GM23338 (cell line): ENCODE data around the gene SETD1A. TPM values are rescaled to one million over a fixed set of nuclear protein-coding genes. Genes with fewer than 3 reads are reported as not detected.

Experiments
- ATAC-seq: fragments of 200-7000 bp; cut with Tn5 transposase; 3 replicates; pipeline ENCODE4 v1.9.1; 2020
- DNase-seq: peaks from one replicate; pipeline ENCODE4 v3.0.0-alpha.2; 2015; ENCODE audit warnings: low spot score
- H2AFZ ChIP-seq: fragments of 200-600 bp; sonication (generic); 2 replicates; pipeline ENCODE4 v1.8.0; 2016; ENCODE audit warnings: antibody characterized with exemption, mild to moderate bottlenecking, moderate library complexity
- H3F3A ChIP-seq: fragments of 200-600 bp; sonication (generic); replicated peaks from 2 replicates; pipeline ENCODE4 v1.8.0; 2017; ENCODE audit warnings: antibody characterized with exemption, mixed run types, low read depth
- H3K27ac ChIP-seq: fragments of 200-600 bp; sonication (generic); 2 replicates; pipeline ENCODE4 v1.6.1; 2016; ENCODE audit warnings: low read depth
- H3K27me3 ChIP-seq: fragments of 200-600 bp; sonication (generic); 2 replicates; pipeline ENCODE4 v1.8.0; 2016; ENCODE audit warnings: mild to moderate bottlenecking, mixed run types, moderate library complexity; ENCODE audit not compliant: insufficient read depth
- H3K36me3 ChIP-seq: fragments of 200-600 bp; sonication (generic); 2 replicates; pipeline ENCODE4 v1.8.0; 2016; ENCODE audit warnings: mild to moderate bottlenecking; ENCODE audit not compliant: insufficient read depth
- H3K4me1 ChIP-seq: fragments of 200-600 bp; sonication (generic); 2 replicates; pipeline ENCODE4 v1.8.0; 2016; ENCODE audit warnings: mild to moderate bottlenecking, moderate library complexity; ENCODE audit not compliant: insufficient read depth
- H3K4me2 ChIP-seq: fragments of 200-600 bp; sonication (generic); 2 replicates; pipeline ENCODE4 v1.7.1; 2017; ENCODE audit warnings: mixed run types
- H3K4me3 ChIP-seq: fragments of 200-600 bp; sonication (generic); 2 replicates; pipeline ENCODE4 v1.6.1; 2016; ENCODE audit warnings: mixed run types
- H3K79me2 ChIP-seq: fragments of 200-600 bp; sonication (generic); replicated peaks from 2 replicates; pipeline ENCODE4 v1.8.0; 2017; ENCODE audit warnings: mild to moderate bottlenecking; ENCODE audit not compliant: insufficient read depth
- H3K9me2 ChIP-seq: fragments of 200-600 bp; sonication (generic); 2 replicates; pipeline ENCODE4 v1.8.0; 2017; ENCODE audit not compliant: insufficient read depth
- H4K20me1 ChIP-seq: fragments of 200-600 bp; sonication (generic); replicated peaks from 2 replicates; pipeline ENCODE4 v1.8.0; 2017; ENCODE audit warnings: mild to moderate bottlenecking; ENCODE audit not compliant: insufficient read depth
- H3K27ac Mint-ChIP-seq: 2 replicates; pipeline ENCODE4 v1.8.0; 2020; ENCODE audit warnings: inconsistent platforms, mild to moderate bottlenecking, moderate library complexity, mixed read lengths
- H3K27me3 Mint-ChIP-seq: 3 replicates; pipeline ENCODE4 v1.8.0; 2022; ENCODE audit warnings: low read depth, mild to moderate bottlenecking, moderate library complexity, mixed read lengths, inconsistent platforms; ENCODE audit not compliant: insufficient read depth, poor library complexity
- H3K36me3 Mint-ChIP-seq: 3 replicates; pipeline ENCODE4 v1.8.0; 2021; ENCODE audit warnings: low read depth, mild to moderate bottlenecking, inconsistent platforms, moderate library complexity, mixed read lengths
- H3K4me1 Mint-ChIP-seq: 3 replicates; pipeline ENCODE4 v1.8.0; 2020; ENCODE audit warnings: mild to moderate bottlenecking, inconsistent platforms, mixed read lengths
- H3K4me3 Mint-ChIP-seq: 3 replicates; pipeline ENCODE4 v1.8.0; 2021; ENCODE audit warnings: moderate library complexity, mild to moderate bottlenecking, inconsistent platforms, mixed read lengths
- H3K9me3 Mint-ChIP-seq: 3 replicates; pipeline ENCODE4 v1.8.0; 2020; ENCODE audit warnings: moderate library complexity, mild to moderate bottlenecking, inconsistent platforms, mixed read lengths
- JUNB ChIP-seq: IDR thresholded peaks from one replicate; pipeline ENCODE4 v1.6.1; 2016; ENCODE audit warnings: antibody characterized with exemption; ENCODE audit not compliant: unreplicated experiment
- NANOG ChIP-seq: IDR thresholded peaks from 2 replicates; pipeline ENCODE4 v1.6.1; 2016; ENCODE audit warnings: antibody characterized with exemption, borderline replicate concordance
- POLR2AphosphoS5 ChIP-seq: IDR thresholded peaks from 2 replicates; pipeline ENCODE4 v1.6.1; 2016; ENCODE audit warnings: antibody characterized with exemption, low read depth
- STAT1 ChIP-seq: IDR thresholded peaks from one replicate; pipeline ENCODE4 v1.6.1; 2016; ENCODE audit warnings: antibody characterized with exemption; ENCODE audit not compliant: unreplicated experiment
- ZNF114 ChIP-seq: fragments of 250-450 bp; sonication (Bioruptor Pico); IDR thresholded peaks from 2 replicates; pipeline ENCODE4 v1.5.0; 2020; ENCODE audit warnings: mild to moderate bottlenecking, moderate library complexity
- polyA plus RNA-seq: library from polyadenylated mRNA; unstranded; fragments of >200 nt; fragmentation: Nextera tagmentation; extraction: Ambion mirVana; gene quantifications from 2 replicates; pipeline ENCODE4 v1.2.1, GENCODE V29; 2016
- total RNA-seq: library from RNA; depleted of rRNA; stranded (reverse); fragments of >200 nt; shearing (Covaris generic); gene quantifications from 2 replicates; pipeline ENCODE4 v1.2.3, GENCODE V29; 2014
- TF ChIP-seq, protein P1 (sequence below), 2 experiments: fragments of 200-600 bp in 1 of 2; sonication (generic) in 1 of 2; conservative IDR thresholded peaks; 2 replicates each; pipeline versions ENCODE4 v1.5.1 to v1.6.1; 2016 to 2017; ENCODE audit warnings: antibody characterized with exemption in 2 of 2, low read depth in 2 of 2, mild to moderate bottlenecking in 2 of 2, moderate library complexity in 1 of 2
- TF ChIP-seq, protein P2 (sequence below): IDR thresholded peaks from 2 replicates; pipeline ENCODE4 v1.6.1; 2016; ENCODE audit warnings: antibody characterized with exemption

SETD1A gene
- total and polyA plus RNA-seq, 2 experiments from 2014 or later, result 10.8 to 21.9 TPM

DNA sequence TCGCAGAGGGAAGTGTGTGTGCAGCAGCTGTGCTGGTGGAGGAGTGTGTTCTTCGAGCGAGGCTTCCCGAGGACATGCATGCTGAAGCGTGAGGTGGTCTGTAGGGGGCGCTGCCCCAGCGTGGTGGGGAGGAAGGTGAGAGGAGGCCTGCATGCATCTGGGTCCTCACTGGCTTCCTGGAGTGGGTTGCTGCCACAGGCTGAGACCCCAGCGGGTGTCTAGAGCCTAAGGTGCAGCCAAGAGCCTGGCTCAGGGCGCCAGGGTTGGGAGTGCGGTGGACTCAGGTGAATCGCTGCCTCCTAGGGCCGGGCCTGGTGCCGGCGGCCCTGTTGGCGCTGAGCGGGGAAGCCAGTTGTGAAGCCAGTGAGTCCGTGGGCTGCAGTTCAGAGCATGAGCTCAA is 19.9 kb downstream of the SETD1A start:
- Histone ChIP-seq H3K27ac (no peak overlapping the region), H4K20me1 (peaks cover 16% of the 10 kb centered on the region), H3K4me2 (no peak overlapping the region), H3K4me3 (no peak overlapping the region), H3K36me3 (peaks cover 15% of the 10 kb centered on the region; the same call in 1 of the 2 replicates), H2AFZ (no peak overlapping the region), H3K79me2 (no peaks in the 10 kb centered on the region), H3F3A (peaks cover 3% of the 10 kb centered on the region; the same call in 1 of the 2 replicates), H3K27me3 (no peaks in the 10 kb centered on the region), H3K4me1 (no peaks in the 10 kb centered on the region), H3K9me2 (no peaks in the 10 kb centered on the region)
- Mint-ChIP-seq H3K9me3 (peaks cover 1% of the 10 kb centered on the region; the same call in 1 of the 3 replicates), H3K36me3 (peaks cover 68% of the 10 kb centered on the region), H3K27me3 (peaks cover 20% of the 10 kb centered on the region), H3K27ac (peak overlapping the region; percentile 71; the same call in 1 of the 2 replicates), H3K4me1 (no peaks in the 10 kb centered on the region), H3K4me3 (no peak overlapping the region)
- peak; percentile 84 for DNase-seq
- TF ChIP-seq, protein P1, sequence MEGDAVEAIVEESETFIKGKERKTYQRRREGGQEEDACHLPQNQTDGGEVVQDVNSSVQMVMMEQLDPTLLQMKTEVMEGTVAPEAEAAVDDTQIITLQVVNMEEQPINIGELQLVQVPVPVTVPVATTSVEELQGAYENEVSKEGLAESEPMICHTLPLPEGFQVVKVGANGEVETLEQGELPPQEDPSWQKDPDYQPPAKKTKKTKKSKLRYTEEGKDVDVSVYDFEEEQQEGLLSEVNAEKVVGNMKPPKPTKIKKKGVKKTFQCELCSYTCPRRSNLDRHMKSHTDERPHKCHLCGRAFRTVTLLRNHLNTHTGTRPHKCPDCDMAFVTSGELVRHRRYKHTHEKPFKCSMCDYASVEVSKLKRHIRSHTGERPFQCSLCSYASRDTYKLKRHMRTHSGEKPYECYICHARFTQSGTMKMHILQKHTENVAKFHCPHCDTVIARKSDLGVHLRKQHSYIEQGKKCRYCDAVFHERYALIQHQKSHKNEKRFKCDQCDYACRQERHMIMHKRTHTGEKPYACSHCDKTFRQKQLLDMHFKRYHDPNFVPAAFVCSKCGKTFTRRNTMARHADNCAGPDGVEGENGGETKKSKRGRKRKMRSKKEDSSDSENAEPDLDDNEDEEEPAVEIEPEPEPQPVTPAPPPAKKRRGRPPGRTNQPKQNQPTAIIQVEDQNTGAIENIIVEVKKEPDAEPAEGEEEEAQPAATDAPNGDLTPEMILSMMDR (conservative IDR thresholded peaks at IDR 0.05; ENCODE audit: low read depth in 2 of 2), result peak; percentile 68 to 84
- TF ChIP-seq, protein P2, sequence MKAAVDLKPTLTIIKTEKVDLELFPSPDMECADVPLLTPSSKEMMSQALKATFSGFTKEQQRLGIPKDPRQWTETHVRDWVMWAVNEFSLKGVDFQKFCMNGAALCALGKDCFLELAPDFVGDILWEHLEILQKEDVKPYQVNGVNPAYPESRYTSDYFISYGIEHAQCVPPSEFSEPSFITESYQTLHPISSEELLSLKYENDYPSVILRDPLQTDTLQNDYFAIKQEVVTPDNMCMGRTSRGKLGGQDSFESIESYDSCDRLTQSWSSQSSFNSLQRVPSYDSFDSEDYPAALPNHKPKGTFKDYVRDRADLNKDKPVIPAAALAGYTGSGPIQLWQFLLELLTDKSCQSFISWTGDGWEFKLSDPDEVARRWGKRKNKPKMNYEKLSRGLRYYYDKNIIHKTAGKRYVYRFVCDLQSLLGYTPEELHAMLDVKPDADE, result no peak
- no peak for TF ChIP-seq JUNB
- peak; percentile 77 for ATAC-seq

DNA sequence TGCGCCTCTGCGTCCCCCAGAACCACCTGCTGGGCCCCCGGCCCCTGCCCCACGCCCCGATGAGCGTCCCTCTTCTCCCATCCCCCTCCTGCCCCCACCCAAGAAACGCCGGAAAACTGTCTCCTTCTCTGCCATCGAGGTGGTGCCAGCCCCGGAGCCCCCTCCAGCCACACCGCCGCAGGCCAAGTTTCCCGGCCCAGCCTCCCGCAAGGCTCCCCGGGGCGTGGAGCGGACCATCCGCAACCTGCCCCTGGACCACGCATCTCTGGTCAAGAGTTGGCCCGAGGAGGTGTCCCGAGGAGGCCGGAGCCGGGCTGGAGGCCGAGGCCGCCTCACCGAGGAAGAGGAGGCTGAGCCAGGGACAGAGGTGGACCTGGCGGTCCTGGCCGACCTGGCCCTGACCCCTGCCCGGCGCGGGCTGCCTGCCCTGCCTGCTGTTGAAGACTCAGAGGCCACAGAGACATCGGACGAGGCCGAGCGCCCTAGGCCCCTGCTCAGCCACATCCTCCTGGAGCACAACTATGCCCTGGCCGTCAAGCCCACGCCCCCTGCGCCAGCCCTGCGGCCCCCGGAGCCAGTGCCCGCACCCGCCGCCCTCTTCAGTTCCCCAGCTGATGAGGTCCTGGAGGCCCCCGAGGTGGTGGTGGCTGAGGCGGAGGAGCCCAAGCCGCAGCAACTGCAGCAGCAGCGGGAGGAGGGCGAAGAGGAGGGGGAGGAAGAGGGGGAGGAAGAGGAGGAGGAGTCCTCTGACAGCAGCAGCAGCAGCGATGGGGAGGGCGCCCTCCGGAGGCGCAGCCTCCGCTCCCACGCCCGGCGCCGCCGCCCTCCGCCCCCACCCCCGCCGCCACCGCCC is 21.8 kb downstream of the SETD1A start:
- Mint-ChIP-seq H3K4me1 (no peaks in the 10 kb centered on the region), H3K27me3 (peaks cover 14% of the 10 kb centered on the region), H3K9me3 (peaks cover 2% of the 10 kb centered on the region; the same call in 1 of the 3 replicates), H3K36me3 (peaks cover 58% of the 10 kb centered on the region), H3K27ac (no peak overlapping the region), H3K4me3 (no peak overlapping the region)
- Histone ChIP-seq H3K4me1 (no peaks in the 10 kb centered on the region), H3K4me3 (no peak overlapping the region), H3K27me3 (no peaks in the 10 kb centered on the region), H3K36me3 (peaks cover 9% of the 10 kb centered on the region; the same call in 1 of the 2 replicates), H3K4me2 (no peak overlapping the region), H2AFZ (no peak overlapping the region), H3F3A (peaks cover 8% of the 10 kb centered on the region), H3K27ac (no peak overlapping the region), H3K9me2 (no peaks in the 10 kb centered on the region), H4K20me1 (peaks cover 16% of the 10 kb centered on the region), H3K79me2 (no peaks in the 10 kb centered on the region)
- DNase-seq (peak; percentile 30), ATAC-seq (peak; percentile 6; the same call in 2 of the 3 replicates)
- TF ChIP-seq STAT1, result no peak
- no peak for TF ChIP-seq POLR2AphosphoS5
- TF ChIP-seq, protein P1 (conservative IDR thresholded peaks at IDR 0.05; ENCODE audit: low read depth in 2 of 2), result peak in 1 of 2 experiments; percentile 43; a peak in 2 of 4 replicates
- no peak for TF ChIP-seq ZNF114 (CRISPR knock-in tag)
- no peak for TF ChIP-seq NANOG
